ENCODE results near the gene PKD2L1.
A peak's percentile ranks its signal among the peaks of the same experiment; 100 is the strongest.

Gene PKD2L1

DNA sequence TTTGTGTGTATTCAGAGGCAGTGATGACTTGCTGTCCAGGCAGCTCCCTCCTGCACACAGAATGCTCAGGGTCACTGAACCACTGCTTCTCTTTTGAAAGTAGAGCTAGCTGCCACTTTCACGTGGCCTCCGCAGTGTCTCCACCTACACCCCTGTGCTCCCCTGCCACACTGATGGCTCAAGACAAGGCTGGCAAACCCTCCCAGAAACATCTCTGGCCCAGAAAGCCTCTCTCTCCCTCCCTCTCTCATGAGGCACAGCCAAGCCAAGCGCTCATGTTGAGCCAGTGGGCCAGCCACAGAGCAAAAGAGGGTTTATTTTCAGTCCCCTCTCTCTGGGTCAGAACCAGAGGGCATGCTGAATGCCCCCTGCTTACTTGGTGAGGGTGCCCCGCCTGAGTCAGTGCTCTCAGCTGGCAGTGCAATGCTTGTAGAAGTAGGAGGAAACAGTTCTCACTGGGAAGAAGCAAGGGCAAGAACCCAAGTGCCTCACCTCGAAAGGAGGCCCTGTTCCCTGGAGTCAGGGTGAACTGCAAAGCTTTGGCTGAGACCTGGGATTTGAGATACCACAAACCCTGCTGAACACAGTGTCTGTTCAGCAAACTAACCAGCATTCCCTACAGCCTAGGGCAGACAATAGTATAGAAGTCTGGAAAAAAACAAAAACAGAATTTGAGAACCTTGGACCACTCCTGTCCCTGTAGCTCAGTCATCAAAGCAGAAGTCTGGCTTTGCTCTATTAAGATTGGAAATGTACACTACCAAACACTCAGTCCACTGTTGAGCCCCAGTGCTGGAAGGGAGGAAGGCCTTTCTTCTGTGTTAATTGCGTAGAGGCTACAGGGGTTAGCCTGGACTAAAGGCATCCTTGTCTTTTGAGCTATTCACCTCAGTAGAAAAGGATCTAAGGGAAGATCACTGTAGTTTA, 32.8 kb upstream of the PKD2L1 start:
- H3K4me3 Mint-ChIP-seq = no peak overlapping the region
- intact Hi-C loops (cut with micrococcal nuclease) = no loop called here
- no peaks in the 10 kb centered on the region for H3K27me3 Mint-ChIP-seq
- peaks cover 60% of the 10 kb centered on the region for H3K36me3 Mint-ChIP-seq (ENCODE audit: low read depth)
- peaks cover 54% of the 10 kb centered on the region for H3K4me1 Mint-ChIP-seq (ENCODE audit: low read depth)
- peak overlapping the region; percentile 43 for H3K27ac Mint-ChIP-seq
- no peaks in the 10 kb centered on the region for H3K9me3 Mint-ChIP-seq

DNA sequence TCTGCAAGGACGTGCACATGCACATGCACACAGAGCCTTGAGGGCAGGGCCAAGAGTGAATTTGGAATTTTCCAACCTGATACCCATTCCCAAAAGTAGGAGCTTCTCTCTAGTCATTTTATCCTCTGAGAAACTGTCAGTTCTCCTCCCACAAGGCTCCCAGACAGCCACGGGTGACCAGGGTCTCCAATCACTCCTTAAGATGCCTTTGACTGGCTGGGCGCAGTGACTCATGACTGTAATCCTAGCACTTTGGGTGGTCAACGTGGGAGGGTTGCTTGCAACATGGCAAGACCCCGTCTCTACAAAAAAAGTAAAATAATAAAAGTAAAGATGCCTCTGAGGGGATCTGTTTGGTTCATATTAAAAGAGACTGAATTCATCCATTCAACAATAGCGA, 30.2 kb upstream of the PKD2L1 start:
- H3K4me3 Mint-ChIP-seq = no peak overlapping the region
- H3K27me3 Mint-ChIP-seq = no peaks in the 10 kb centered on the region
- peaks cover 86% of the 10 kb centered on the region for H3K36me3 Mint-ChIP-seq (ENCODE audit: low read depth)
- no peaks in the 10 kb centered on the region for H3K9me3 Mint-ChIP-seq
- no peak overlapping the region for H3K27ac Mint-ChIP-seq
- peaks cover 51% of the 10 kb centered on the region for H3K4me1 Mint-ChIP-seq (ENCODE audit: low read depth)
- intact Hi-C loops (cut with micrococcal nuclease) = no loop called here

DNA sequence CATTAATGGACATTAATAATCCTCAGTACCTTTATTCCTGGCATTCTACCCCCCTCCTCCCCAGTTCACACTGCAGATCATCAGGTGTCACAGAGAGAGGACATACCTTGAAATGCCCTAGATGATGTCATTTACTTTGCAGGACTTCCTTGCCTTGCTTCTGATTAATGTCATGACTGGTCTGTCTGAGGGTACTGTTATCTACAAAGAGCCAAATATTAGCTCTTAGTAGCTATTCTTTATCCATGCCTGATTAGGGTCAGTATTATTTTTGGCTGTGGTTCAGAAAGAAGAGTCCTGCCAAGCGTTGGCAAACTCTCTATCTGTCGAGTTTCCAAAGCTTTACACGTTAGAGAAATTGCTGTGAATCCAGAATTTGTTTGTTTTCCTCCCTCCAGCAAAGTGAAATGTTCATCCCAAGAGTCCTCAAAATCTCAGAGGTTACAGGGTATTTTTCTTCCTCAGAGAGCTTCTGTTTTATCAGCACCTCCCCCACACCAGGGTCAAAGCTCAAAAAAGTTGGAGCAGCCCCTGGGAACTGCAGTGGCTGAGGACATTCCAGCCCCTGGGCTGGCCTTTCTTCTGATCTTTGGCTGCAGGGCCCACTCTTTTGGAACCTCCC, 29.6 kb upstream of the PKD2L1 start:
- H3K27ac Mint-ChIP-seq = no peak overlapping the region
- no peak overlapping the region for H3K4me3 Mint-ChIP-seq
- H3K36me3 Mint-ChIP-seq (ENCODE audit: low read depth) = peaks cover 92% of the 10 kb centered on the region
- H3K4me1 Mint-ChIP-seq (ENCODE audit: low read depth) = peaks cover 47% of the 10 kb centered on the region
- H3K27me3 Mint-ChIP-seq = no peaks in the 10 kb centered on the region
- intact Hi-C loops (cut with micrococcal nuclease) = no loop called here
- no peaks in the 10 kb centered on the region for H3K9me3 Mint-ChIP-seq

DNA sequence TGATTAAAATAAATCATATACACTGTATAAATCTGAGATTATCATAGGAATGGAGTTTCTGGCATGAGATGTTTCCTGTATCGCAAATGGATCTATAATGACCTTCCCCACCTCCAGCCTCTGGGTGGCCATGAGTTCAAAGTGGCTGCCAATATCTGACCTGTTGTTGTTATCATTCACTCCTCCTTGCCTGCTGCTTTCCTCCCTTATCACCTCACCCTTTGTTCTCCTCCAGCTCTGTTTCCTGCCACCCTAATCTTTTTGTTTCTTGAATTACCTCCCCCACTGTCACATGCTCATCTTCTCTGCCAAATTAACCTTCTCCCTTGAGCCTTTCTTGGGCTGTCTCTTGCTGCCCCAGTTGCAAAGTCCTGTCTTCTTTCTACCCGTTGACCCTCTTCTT, 29.0 kb upstream of the PKD2L1 start:
- Mint-ChIP-seq H3K36me3 (ENCODE audit: low read depth) (peaks cover 95% of the 10 kb centered on the region), H3K27ac (no peak overlapping the region), H3K9me3 (no peaks in the 10 kb centered on the region), H3K27me3 (no peaks in the 10 kb centered on the region), H3K4me1 (ENCODE audit: low read depth) (peaks cover 43% of the 10 kb centered on the region), H3K4me3 (no peak overlapping the region)
- intact Hi-C loops (cut with micrococcal nuclease) = no loop called here

DNA sequence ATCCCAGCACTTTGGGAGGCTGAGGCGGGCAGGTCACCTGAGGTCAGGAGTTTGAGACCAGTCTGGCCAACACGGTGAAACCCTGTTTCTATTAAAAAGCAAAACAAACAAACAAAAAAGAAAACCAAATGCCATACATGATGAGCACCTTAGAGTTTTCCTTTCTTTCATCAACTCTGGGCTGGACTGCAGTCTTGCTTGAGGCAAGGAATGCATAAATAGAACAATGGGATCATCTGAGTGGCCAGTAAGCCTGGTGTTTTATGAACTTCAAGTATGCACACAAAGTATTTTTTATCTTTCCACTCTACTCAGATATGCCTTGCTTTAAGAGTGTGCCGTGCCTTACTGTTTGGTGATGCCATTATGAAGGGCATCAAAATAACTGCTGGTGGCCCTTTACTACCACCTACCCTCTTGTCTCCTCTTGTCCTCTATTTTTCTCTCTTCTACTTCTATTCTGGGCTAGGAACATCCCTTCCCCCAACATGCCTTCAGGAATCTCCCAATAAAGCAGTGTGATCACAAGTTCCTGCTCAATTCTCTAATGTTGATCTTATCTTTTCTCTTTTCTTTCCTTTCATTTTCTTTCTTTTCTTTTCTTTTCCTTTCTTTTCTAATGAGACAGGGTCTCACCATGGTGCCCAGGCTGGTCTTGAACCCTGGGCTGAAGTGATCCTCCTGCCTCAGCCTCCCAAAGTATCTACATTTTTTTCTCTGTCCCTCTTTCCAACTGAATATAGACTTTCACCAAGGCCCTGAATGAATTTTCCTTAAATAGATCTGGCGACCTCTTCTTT, 27.2 kb upstream of the PKD2L1 start:
- H3K36me3 Mint-ChIP-seq (ENCODE audit: low read depth) = peaks cover 95% of the 10 kb centered on the region
- intact Hi-C loops (cut with micrococcal nuclease) = no loop called here
- no peaks in the 10 kb centered on the region for H3K9me3 Mint-ChIP-seq
- no peak overlapping the region for H3K4me3 Mint-ChIP-seq
- no peak overlapping the region for H3K27ac Mint-ChIP-seq
- no peaks in the 10 kb centered on the region for H3K27me3 Mint-ChIP-seq
- H3K4me1 Mint-ChIP-seq (ENCODE audit: low read depth) = peaks cover 37% of the 10 kb centered on the region

DNA sequence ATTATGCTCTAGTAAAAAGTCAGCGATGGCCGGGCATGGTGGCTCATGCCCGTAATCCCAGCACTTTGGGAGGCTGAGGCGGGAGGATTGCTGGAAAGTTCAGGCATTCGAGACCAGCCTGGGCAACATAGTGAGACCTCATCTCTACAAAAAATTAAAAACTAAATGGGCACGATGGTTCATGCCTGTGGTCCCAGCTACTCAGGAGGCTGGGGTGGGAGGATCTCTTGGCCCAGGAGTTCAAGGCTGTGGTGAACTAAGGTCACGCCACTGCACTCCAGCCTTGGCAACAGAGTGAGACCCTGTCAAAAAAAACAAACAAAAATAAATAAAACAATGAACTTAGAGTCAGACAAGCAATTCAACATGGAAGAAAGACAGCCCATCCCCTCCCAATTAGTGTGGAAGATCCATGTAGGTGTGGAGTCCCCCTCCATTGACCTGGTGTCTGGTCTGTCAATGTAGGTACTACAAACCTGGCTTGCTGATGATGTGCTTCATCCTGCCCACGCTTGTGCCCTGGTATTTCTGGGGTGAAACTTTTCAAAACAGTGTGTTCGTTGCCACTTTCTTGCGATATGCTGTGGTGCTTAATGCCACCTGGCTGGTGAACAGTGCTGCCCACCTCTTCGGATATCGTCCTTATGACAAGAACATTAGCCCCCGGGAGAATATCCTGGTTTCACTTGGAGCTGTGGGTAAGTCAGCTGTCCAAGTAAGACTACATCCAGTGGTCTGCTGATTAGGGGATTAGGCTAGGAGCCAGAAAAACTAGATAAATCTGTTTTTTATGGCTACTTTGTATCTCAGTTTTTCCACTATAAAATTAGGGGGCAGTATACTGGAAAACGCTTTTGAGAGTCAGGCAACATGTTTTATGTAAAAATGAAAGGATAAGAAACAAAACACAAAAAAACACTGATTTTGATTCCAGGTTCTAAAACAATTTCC, 26.3 kb upstream of the PKD2L1 start:
- peaks cover 39% of the 10 kb centered on the region for H3K4me1 Mint-ChIP-seq (ENCODE audit: low read depth)

DNA sequence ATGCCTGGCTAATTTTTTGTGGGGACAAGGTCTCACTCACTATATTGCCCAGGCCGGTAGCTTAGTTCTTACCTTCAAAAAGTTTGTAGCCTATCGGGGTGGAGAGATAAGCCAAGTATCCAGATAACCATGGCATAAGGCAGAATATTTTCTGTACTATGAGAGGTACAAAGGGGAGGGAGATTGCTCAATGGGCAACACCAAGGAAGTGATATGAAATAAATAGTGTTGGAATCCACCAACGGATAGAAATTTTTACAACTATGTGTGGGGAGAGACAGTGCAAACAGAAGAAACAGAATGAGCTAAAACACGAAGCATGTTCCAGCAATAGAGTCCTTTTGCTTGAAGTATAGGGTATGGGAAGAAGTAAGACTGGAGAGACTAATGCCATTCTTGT, 25.1 kb upstream of the PKD2L1 start:
- no peaks in the 10 kb centered on the region for H3K9me3 Mint-ChIP-seq
- intact Hi-C loops (cut with micrococcal nuclease) = no loop called here
- no peak overlapping the region for H3K27ac Mint-ChIP-seq
- H3K27me3 Mint-ChIP-seq = no peaks in the 10 kb centered on the region
- peaks cover 44% of the 10 kb centered on the region for H3K4me1 Mint-ChIP-seq (ENCODE audit: low read depth)
- H3K4me3 Mint-ChIP-seq = no peak overlapping the region
- H3K36me3 Mint-ChIP-seq (ENCODE audit: low read depth) = peaks cover 95% of the 10 kb centered on the region

More for the DNA sequence above, 26.3 kb upstream of the PKD2L1 start:
- Mint-ChIP-seq H3K27me3 (no peaks in the 10 kb centered on the region), H3K9me3 (no peaks in the 10 kb centered on the region), H3K36me3 (ENCODE audit: low read depth) (peaks cover 95% of the 10 kb centered on the region), H3K27ac (no peak overlapping the region), H3K4me3 (no peak overlapping the region)
- intact Hi-C loops (cut with micrococcal nuclease) = no loop called here

DNA sequence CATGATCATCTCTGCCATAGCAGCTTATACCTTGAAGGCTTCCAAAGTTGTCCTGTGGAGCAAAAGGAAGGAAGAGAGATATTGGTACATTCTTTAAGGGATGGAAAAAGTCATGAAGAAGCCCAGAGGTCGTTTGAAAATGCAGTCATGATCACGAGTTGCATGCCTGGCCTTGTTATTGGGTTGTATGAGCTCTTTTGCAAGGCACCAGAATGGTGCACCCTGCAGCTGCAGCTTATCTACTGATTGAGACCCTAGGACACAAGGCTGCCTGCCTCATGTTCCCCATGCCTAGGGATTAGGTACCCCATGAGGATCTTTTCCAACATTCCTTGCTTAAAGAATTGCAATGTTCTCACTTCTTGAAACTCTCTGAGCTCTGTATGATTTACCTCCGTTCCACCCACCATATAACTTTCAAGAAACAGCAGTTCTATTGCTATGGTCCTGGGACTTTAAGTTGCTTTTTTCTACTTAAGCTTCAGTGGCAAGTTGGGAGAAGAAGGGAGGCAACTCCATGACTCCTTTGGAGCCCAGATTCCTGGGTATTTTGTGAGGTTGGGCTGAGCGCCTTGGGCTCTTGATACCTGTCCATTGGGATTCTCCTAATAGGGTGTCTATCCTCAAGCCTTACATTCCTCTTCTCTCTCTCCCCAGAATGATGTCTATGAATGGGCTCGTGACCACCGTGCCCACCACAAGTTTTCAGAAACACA, 23.9 kb upstream of the PKD2L1 start:
- intact Hi-C loops (cut with micrococcal nuclease) = no loop called here
- Mint-ChIP-seq H3K4me3 (no peak overlapping the region), H3K27ac (no peak overlapping the region), H3K27me3 (no peaks in the 10 kb centered on the region), H3K36me3 (ENCODE audit: low read depth) (peaks cover 95% of the 10 kb centered on the region), H3K9me3 (no peaks in the 10 kb centered on the region), H3K4me1 (ENCODE audit: low read depth) (peaks cover 50% of the 10 kb centered on the region)

DNA sequence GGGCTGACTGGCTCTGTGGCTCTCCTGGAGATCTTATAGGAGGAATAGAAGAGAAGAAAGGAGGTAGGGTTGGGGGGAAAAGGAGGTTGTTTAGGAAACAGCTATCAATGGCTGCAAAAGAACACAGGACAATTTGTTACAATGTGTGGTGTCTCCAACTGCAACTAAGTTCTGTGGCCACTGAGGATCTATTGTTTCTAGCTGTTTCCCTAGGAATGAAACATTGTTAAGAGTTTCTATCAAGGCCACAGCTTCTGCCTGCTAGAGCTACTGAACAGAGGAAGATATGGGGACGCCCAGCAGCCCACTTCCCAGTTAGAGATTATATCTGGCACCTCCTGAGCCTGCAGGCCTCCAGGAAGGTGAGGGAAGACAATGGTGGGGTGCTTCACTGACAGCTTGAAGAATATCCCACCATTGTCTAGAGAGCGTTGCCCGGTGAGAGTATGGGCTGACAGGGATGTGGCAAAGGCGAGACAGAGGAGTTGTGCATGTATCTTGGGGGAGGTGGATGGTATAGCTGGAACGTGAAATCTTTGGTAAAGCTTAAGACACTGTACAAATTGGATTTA, 21.0 kb upstream of the PKD2L1 start:
- peaks cover 64% of the 10 kb centered on the region for H3K4me1 Mint-ChIP-seq (ENCODE audit: low read depth)
- no peak overlapping the region for H3K27ac Mint-ChIP-seq
- peaks cover 9% of the 10 kb centered on the region for H3K27me3 Mint-ChIP-seq
- no peaks in the 10 kb centered on the region for H3K9me3 Mint-ChIP-seq
- intact Hi-C loops (cut with micrococcal nuclease) = no loop called here
- peaks cover 91% of the 10 kb centered on the region for H3K36me3 Mint-ChIP-seq (ENCODE audit: low read depth)
- peak overlapping the region; percentile 14 for H3K4me3 Mint-ChIP-seq

DNA sequence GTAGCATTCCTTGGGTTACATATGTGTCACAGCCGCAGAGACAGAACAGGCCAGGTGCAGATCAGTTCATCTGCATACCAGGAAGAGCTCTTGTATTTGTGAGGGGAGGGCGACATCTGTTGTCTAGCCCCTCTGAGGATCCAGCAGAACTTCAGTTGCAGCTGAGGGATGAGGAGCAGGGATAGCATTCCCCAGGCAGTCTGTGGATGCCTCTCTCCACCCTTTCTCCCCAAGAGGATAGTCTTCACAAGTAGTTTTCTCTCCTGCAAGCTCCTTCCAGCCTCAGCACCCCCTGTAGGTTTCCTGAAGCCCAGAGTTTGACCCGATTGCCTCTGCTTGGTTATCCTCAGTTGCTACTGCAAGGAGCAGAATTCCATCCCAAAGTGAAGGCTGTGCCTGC, 19.6 kb upstream of the PKD2L1 start:
- Mint-ChIP-seq H3K27ac (no peak overlapping the region), H3K36me3 (ENCODE audit: low read depth) (peaks cover 78% of the 10 kb centered on the region), H3K9me3 (no peaks in the 10 kb centered on the region), H3K4me1 (ENCODE audit: low read depth) (peaks cover 70% of the 10 kb centered on the region), H3K4me3 (peak overlapping the region; percentile 80), H3K27me3 (peaks cover 19% of the 10 kb centered on the region)
- intact Hi-C loops (cut with micrococcal nuclease) = no loop called here

DNA sequence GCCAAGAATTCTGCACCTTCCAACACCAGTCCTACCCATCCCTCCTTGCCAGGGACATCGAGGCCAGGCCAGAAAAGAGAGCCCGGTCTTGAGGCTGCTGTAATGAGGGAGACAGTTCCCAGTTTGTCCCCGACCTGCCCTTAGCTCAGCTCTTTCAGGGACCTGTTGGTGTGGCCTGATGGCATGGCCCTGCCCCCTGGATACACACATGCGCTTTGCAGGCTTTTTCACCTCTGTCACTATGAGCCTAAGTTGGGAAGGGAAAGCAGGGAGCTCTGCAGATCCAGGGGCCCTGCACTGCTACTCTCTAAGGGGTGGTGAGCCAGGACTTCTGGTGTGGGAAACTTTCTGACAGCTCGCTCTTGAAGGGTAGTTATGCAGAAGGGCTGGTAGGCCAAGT, 19.1 kb upstream of the PKD2L1 start:
- intact Hi-C loops (cut with micrococcal nuclease) = no loop called here
- peaks cover 72% of the 10 kb centered on the region for H3K36me3 Mint-ChIP-seq (ENCODE audit: low read depth)
- peak overlapping the region; percentile 80 for H3K4me3 Mint-ChIP-seq
- no peak overlapping the region for H3K27ac Mint-ChIP-seq
- H3K9me3 Mint-ChIP-seq = no peaks in the 10 kb centered on the region
- peaks cover 22% of the 10 kb centered on the region for H3K27me3 Mint-ChIP-seq
- H3K4me1 Mint-ChIP-seq (ENCODE audit: low read depth) = peaks cover 75% of the 10 kb centered on the region

DNA sequence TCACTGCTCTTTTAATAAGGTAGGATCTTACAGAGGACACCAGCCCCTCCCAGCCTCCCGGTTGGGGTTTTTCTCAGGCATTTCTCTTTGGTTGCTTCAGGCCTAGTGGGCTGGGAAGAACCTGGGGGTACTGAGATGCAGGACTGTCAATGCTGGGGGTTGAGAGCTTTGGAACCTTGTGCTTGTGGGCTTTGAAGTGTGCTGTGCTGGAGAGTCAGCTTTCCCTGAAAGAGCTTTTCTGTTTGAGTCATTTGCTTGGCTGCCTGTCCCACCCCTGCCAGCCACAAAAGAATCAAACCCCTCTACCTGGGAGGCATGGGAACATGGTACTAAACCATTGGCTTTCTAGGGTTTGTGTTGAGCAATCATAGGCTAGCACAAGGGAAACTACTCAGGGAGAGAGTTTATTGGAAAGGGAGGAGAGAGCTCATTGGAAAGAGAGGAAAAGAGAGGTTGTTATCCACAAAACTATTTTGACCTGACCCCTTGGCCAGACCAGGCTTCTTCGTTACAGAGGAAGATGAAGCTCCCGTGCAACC, 18.4 kb upstream of the PKD2L1 start:
- H3K36me3 Mint-ChIP-seq (ENCODE audit: low read depth) = peaks cover 66% of the 10 kb centered on the region
- H3K4me1 Mint-ChIP-seq (ENCODE audit: low read depth) = peaks cover 72% of the 10 kb centered on the region

More for the DNA sequence above, 18.4 kb upstream of the PKD2L1 start:
- no peaks in the 10 kb centered on the region for H3K9me3 Mint-ChIP-seq
- intact Hi-C loops (cut with micrococcal nuclease) = no loop called here
- H3K27me3 Mint-ChIP-seq = peaks cover 24% of the 10 kb centered on the region
- peak overlapping the region; percentile 80 for H3K4me3 Mint-ChIP-seq
- peak overlapping the region; percentile 81 for H3K27ac Mint-ChIP-seq
